GM18526 (cell line): ENCODE data around the gene BROX.

Source experiments
- POLR2A ChIP-seq: IDR thresholded peaks from 3 replicates; pipeline ENCODE4 v1.6.1; 2011; ENCODE audit not compliant: insufficient read length; ENCODE audit errors: extremely low read depth

BROX gene

DNA sequence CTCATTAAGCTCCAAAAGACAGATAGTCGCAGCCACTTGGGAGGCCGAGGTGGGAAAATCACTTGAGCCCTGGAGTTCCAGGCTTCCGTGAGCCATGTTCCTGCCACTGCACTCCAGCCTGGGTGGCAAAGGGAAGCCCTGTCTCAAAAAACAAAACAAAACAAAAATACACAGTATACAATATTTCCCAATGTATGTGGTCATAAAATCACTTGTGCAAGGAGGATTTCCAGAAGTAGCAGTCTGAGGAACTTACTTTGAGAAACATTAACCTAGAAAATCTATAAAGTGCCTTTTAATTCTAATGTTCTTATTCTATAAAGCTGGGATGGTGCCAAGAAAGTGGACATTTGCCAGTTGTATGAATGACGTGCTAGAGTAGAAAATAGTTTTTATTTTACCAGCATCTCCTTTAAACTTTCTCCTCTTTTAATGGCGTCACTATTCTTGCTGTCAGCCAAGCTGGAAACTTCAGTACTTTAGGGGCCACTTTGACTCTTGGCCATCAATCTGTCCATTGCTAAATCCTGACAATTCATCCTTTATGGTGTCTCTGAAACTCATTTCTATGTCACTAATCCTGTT is 47.2 kb downstream of the BROX start:
- TF ChIP-seq POLR2A, result no peak

DNA sequence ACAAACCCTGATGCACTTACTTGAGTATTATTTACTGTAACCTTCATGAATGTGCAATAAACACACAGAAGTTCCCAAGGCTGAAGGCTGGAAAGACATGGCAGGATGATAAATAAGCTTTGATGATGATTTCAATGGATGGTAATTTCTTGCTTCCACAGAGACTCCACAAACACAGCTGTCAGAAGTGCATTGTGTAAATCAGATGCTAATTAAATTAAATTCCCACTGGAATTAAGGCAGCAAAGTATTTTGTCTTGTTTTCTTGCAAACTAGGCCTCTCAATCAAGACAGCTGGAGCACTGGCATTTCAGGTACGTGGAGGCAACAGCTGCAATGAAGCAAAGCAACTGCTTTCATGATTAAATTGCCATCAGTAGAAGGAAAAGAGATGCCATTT is 48.7 kb downstream of the BROX start:
- no peak for TF ChIP-seq POLR2A

- TF ChIP-seq POLR2A, result no peak
These were observed 54.8 kb downstream of the BROX start for GRCh38 chr1:222767152-222767571.

DNA sequence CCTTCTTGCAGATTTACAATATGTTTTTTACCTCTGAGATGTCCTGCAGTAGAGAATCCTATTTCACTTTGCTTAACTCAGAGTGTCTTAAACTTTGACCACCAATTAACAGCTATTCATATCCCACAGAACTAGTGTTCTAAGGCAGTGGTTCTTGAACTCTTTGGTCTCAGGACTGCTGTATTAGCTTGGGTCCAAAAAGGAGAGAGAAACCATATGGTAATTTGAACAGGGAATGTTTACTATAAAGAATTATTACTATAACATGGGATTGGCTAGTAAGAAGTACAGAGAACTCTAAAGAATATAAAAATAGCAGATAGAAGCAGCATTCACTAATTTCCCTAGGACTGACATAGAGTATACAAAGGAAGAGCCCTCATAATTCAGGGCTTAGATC is 56.2 kb downstream of the BROX start:
- no peak for TF ChIP-seq POLR2A

DNA sequence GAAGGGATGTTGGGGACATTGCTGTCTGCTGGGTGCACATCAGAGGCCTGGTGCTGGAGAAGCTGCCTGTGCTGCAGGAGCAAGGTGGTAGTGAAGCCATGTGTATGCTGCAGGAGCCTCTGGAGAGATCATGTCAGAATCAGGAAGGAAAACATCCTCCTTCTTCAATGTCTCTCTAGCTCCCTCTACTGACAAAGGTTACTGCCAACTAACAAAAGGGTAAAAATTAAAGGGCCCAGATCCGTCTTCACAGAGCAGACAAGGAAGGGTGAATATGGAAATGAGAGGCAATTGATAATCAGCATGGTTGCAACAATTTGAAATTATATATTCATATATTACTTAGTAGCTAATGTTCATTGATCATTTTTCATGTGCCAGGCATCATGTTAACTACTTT is 56.8 kb downstream of the BROX start:
- no peak for TF ChIP-seq POLR2A

DNA sequence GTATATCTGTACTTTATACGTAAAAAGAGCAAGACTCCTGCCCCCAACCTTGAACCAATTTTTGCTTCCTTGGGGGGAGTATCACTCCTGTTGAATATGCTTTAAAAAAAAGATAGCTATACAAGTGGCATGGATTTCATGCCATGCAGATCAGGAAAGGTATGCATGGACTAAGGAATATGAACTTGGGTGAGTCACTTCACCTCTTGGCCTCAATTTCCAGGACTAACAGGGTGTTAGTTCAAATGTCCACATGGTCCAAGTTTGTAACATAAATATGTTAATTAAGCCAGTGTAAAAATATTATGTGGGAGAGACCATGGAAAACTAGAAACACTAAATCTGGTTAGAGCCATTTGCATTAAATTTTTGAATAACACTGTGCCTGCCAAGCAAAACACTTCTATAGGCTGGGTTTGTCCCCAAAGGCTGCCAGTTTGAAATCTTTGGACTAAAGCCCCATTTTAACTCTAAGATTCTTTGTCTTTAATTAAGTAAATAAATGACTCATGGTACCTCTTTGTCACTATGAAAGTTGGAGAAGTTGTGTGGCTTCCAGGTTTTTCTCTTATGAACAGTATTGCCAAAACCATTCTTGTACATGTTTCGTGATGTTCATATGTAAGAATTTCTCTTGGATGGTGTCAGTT is 57.7 kb downstream of the BROX start:
- no peak for TF ChIP-seq POLR2A

DNA sequence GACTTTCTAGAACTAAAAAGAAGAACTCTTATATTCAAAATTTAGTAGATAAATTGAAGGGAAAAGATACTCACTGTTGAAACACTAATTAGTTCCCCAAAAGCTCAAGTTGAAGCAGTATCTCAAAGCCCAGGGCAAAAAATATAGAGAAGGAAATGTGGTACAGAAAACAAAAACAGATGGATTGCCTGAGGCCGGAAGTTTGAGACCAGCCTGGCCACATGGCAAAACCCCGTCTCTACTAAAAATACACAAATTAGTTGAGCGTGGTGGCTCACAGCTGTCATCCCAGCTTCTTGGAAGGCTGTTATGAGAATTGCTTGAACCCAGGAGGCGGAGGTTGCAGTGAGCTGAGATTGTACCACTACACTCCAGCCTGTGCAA is 60.6 kb downstream of the BROX start:
- TF ChIP-seq POLR2A, result no peak

- TF ChIP-seq POLR2A, result no peak
These were observed 65.1 kb downstream of the BROX start for GRCh38 chr1:222777463-222777862.

- no peak for TF ChIP-seq POLR2A
These were observed 65.6 kb downstream of the BROX start for GRCh38 chr1:222777977-222778376.

- TF ChIP-seq POLR2A, result no peak
These were observed 68.9 kb downstream of the BROX start for GRCh38 chr1:222781251-222781650.

GRCh38 chr1:222783051-222783450 is 70.7 kb downstream of the BROX start:
- TF ChIP-seq POLR2A, result no peak

DNA sequence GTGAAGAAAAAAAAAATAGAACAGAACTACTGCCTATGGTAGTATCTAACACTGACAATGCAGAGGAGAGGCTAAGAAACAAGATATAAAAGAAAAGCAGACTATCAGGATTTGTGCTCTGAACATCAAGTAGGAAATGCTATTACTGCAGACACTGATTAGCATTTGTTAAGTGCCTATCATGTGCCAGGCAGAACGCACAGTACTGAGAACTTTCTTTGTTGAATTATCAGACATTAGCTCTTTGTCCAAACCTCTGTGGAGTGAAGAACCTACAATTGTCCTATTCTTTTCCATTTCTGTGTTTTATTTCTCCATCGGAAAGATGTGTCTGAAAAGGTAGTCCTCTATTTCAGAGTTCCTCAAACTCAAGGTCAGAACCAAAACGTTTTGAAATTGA is 72.0 kb downstream of the BROX start:
- TF ChIP-seq POLR2A, result no peak
